Activated T-helper 9 cell treated with anti-CD3 and anti-CD28 coated beads, Interleukin-2, amount 50 U/mL, for 16 hours (primary cell): ENCODE results near the gene CCDC91.
"Not testable (repeated sequence)": the region's sequence is repeated elsewhere in the genome, so short reads cannot be mapped to it uniquely, and the experiment has no call there.

ENCODE experiments used
- DNase-seq: peaks from one replicate; pipeline ENCODE4 v3.0.0-alpha.2; 2020; ENCODE audit warnings: low read depth

Gene CCDC91

GRCh38 chr12:28459481-28459880, 269.2 kb downstream of the CCDC91 start:
- DNase-seq: no peak

- no peak for DNase-seq
Measured at GRCh38 chr12:28460420-28461130, 270.3 kb downstream of the CCDC91 start.

- no peak for DNase-seq
Measured at GRCh38 chr12:28463396-28463795, 273.1 kb downstream of the CCDC91 start.

- DNase-seq: not testable (repeated sequence)
Measured at GRCh38 chr12:28471762-28472161, 281.5 kb downstream of the CCDC91 start.

- not testable (repeated sequence) for DNase-seq
Measured at GRCh38 chr12:28476206-28476605, 285.9 kb downstream of the CCDC91 start.

- DNase-seq: not testable (repeated sequence)
Measured at GRCh38 chr12:28479097-28479496, 288.8 kb downstream of the CCDC91 start.

GRCh38 chr12:28479683-28480082, 289.4 kb downstream of the CCDC91 start:
- DNase-seq: no peak

- no peak for DNase-seq
Measured at GRCh38 chr12:28484156-28484555, 293.9 kb downstream of the CCDC91 start.

GRCh38 chr12:28486521-28486920, 296.3 kb downstream of the CCDC91 start:
- no peak for DNase-seq

GRCh38 chr12:28489246-28489645, 299.0 kb downstream of the CCDC91 start:
- DNase-seq: no peak

GRCh38 chr12:28497889-28498411, 307.7 kb downstream of the CCDC91 start:
- no peak for DNase-seq

GRCh38 chr12:28498850-28499249, 308.6 kb downstream of the CCDC91 start:
- no peak for DNase-seq

- DNase-seq: no peak
Measured at GRCh38 chr12:28500373-28501024, 310.2 kb downstream of the CCDC91 start.

- no peak for DNase-seq
Measured at GRCh38 chr12:28506271-28506670, 316.0 kb downstream of the CCDC91 start.

- DNase-seq: no peak
Measured at GRCh38 chr12:28507033-28507432, 316.8 kb downstream of the CCDC91 start.

GRCh38 chr12:28507867-28508266, 317.6 kb downstream of the CCDC91 start:
- DNase-seq: no peak

GRCh38 chr12:28512406-28512805, 322.1 kb downstream of the CCDC91 start:
- no peak for DNase-seq

GRCh38 chr12:28512876-28513275, 322.6 kb downstream of the CCDC91 start:
- DNase-seq: no peak

GRCh38 chr12:28513983-28514382, 323.7 kb downstream of the CCDC91 start:
- DNase-seq: no peak

- DNase-seq: no peak
Measured at GRCh38 chr12:28517101-28517500, 326.8 kb downstream of the CCDC91 start.

GRCh38 chr12:28527631-28528249, 337.5 kb downstream of the CCDC91 start:
- no peak for DNase-seq

GRCh38 chr12:28535216-28535615, 345.0 kb downstream of the CCDC91 start:
- DNase-seq: no peak

GRCh38 chr12:28536088-28536487, 345.8 kb downstream of the CCDC91 start:
- DNase-seq: no peak
